Liver (tissue), 3 donors: ENCODE results near the gene GSK3B.

ENCODE experiments used
- ATF3 ChIP-seq: IDR thresholded peaks from 2 replicates; pipeline ENCODE4 v1.6.1; 2016; ENCODE audit warnings: antibody characterized with exemption
- CTCF ChIP-seq: fragments of 150-350 bp; IDR thresholded peaks from 2 replicates; pipeline ENCODE4 v1.5.1; 2017; ENCODE audit warnings: improper control_type of control experiment, low read depth, low read length; ENCODE audit not compliant: missing input control
- EGR1 ChIP-seq, 2 donors: IDR thresholded peaks; 2 replicates each; pipeline ENCODE4 v1.6.1; 2016 to 2018; ENCODE audit warnings: antibody characterized with exemption in 2 of 2, low read depth in 2 of 2
- FOXA1 ChIP-seq: IDR thresholded peaks from 2 replicates; pipeline ENCODE4 v1.6.1; 2016; ENCODE audit warnings: antibody characterized with exemption
- FOXA2 ChIP-seq: IDR thresholded peaks from 2 replicates; pipeline ENCODE4 v1.6.1; 2016; ENCODE audit warnings: antibody characterized with exemption
- GABPA ChIP-seq, 2 donors: IDR thresholded peaks in 1 of 2; conservative IDR thresholded peaks in 1 of 2; 2 replicates each; pipeline ENCODE4 v1.6.1; 2016; ENCODE audit warnings: antibody characterized with exemption in 2 of 2, mild to moderate bottlenecking in 1 of 2, moderate library complexity in 1 of 2
- MAX ChIP-seq: IDR thresholded peaks from 2 replicates; pipeline ENCODE4 v1.6.1; 2016; ENCODE audit warnings: antibody characterized with exemption
- RAD21 ChIP-seq, 2 donors: IDR thresholded peaks; 2 replicates each; pipeline ENCODE4 v1.6.1; 2016; ENCODE audit warnings: antibody characterized with exemption in 2 of 2, mild to moderate bottlenecking in 2 of 2
- REST ChIP-seq: IDR thresholded peaks from 2 replicates; pipeline ENCODE4 v1.6.1; 2016; ENCODE audit warnings: antibody characterized with exemption, mild to moderate bottlenecking
- TAF1 ChIP-seq: conservative IDR thresholded peaks from 2 replicates; pipeline ENCODE4 v1.6.1; 2016; ENCODE audit warnings: antibody characterized with exemption, mild to moderate bottlenecking
- donor health status: healthy.
- donor health status: healthy.

- TF ChIP-seq CTCF (no peak), RAD21 (IDR thresholded peaks at IDR 0.05) (no peak), MAX (no peak), FOXA2 (no peak), TAF1 (no peak), ATF3 (no peak), FOXA1 (no peak), REST (no peak), GABPA (IDR thresholded peaks at IDR 0.05 in 1 of 2, conservative IDR thresholded peaks at IDR 0.05 in 1 of 2) (no peak), EGR1 (IDR thresholded peaks at IDR 0.05; ENCODE audit: low read depth in 2 of 2) (no peak)
These were observed 25.7 kb upstream of the GSK3B start for GRCh38 chr3:120119846-120120510.
